ENCODE data around the gene RABGGTA. TPM values are rescaled to one million over a fixed set of nuclear protein-coding genes. Genes with fewer than 3 reads are reported as not detected.

Gene RABGGTA
- total and polyA plus RNA-seq, 10 of the 15 experiments (the other 5 are each of a cell fraction or from before 2014, with no cell fraction given), result 19.1 to 75.6 (median 46.9) TPM

DNA sequence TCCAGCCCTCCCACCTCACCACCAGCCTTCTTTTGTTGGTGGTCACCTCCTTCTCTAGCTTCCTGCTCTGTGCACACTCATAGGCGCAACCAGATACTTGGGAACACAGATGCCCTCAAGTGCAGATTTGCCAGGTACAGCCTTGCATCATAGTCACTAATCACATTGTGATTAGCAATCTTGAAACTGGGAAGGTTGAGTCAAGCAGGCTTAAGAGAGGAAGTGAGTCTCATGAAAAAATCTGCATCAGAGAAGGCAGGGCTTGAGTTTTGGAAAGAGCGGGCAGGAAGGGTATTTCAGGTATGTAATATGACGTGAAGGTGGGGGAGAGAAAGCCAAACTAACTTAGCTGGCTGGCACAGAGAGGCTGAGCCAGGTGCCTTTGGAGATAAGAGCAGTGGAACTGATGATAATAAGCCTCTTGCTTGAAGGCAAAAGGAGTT is 2.7 kb upstream of the RABGGTA start (continued):
- TF ChIP-seq E4F1 (IDR thresholded peaks at IDR 0.05; ENCODE audit: borderline replicate concordance, partially characterized antibody) (no peak), SREBF1 (IDR thresholded peaks at IDR 0.05; ENCODE audit: low read length) (no peak), PAX8 (IDR thresholded peaks at IDR 0.05) (no peak), ASH2L (IDR thresholded peaks at IDR 0.05; ENCODE audit: borderline replicate concordance, low read depth) (no peak), TAF1 (IDR thresholded peaks at IDR 0.05; ENCODE audit: borderline replicate concordance, low read depth, low read length) (no peak), ZNF622 (IDR thresholded peaks at IDR 0.05) (no peak), BRCA1 (IDR thresholded peaks at IDR 0.05; ENCODE audit: low read depth, low read length) (no peak), HDGF (IDR thresholded peaks at IDR 0.05) (no peak), CREB1 (IDR thresholded peaks at IDR 0.05; ENCODE audit: low read depth) (peak; percentile 79), ZBED1 (IDR thresholded peaks at IDR 0.05; ENCODE audit: borderline replicate concordance) (peak; percentile 68; the same call in 1 of the 2 replicates), KDM1A (IDR thresholded peaks at IDR 0.05; ENCODE audit: borderline replicate concordance) (no peak), HCFC1 (IDR thresholded peaks at IDR 0.05; ENCODE audit: low read length) (no peak), HDAC2 (IDR thresholded peaks at IDR 0.05) (no peak), WRNIP1 (IDR thresholded peaks at IDR 0.05; ENCODE audit: borderline replicate concordance, low read depth, low read length) (no peak), ZNF217 (IDR thresholded peaks at IDR 0.05) (no peak), STAT1 (conservative IDR thresholded peaks at IDR 0.05) (no peak), FOXK2 (IDR thresholded peaks at IDR 0.05) (no peak), LARP7 (IDR thresholded peaks at IDR 0.05) (no peak), TCF12 (IDR thresholded peaks at IDR 0.05; ENCODE audit: low read depth, low read length) (no peak), ESRRA (IDR thresholded peaks at IDR 0.05; ENCODE audit: low read length) (no peak), TBL1XR1 (IDR thresholded peaks at IDR 0.05; ENCODE audit: low read depth, low read length) (no peak), IRF4 (IDR thresholded peaks at IDR 0.05; ENCODE audit: low read depth, low read length) (peak; percentile 96), GABPA (IDR thresholded peaks at IDR 0.05; ENCODE audit: low read depth) (peak; percentile 50; the same call in 1 of the 2 replicates), FOXM1 (IDR thresholded peaks at IDR 0.05; ENCODE audit: low read depth, low read length) (peak; percentile 75; the same call in 1 of the 2 replicates), SMARCA5 (IDR thresholded peaks at IDR 0.05) (no peak)
- TF ChIP-seq, protein P1, sequence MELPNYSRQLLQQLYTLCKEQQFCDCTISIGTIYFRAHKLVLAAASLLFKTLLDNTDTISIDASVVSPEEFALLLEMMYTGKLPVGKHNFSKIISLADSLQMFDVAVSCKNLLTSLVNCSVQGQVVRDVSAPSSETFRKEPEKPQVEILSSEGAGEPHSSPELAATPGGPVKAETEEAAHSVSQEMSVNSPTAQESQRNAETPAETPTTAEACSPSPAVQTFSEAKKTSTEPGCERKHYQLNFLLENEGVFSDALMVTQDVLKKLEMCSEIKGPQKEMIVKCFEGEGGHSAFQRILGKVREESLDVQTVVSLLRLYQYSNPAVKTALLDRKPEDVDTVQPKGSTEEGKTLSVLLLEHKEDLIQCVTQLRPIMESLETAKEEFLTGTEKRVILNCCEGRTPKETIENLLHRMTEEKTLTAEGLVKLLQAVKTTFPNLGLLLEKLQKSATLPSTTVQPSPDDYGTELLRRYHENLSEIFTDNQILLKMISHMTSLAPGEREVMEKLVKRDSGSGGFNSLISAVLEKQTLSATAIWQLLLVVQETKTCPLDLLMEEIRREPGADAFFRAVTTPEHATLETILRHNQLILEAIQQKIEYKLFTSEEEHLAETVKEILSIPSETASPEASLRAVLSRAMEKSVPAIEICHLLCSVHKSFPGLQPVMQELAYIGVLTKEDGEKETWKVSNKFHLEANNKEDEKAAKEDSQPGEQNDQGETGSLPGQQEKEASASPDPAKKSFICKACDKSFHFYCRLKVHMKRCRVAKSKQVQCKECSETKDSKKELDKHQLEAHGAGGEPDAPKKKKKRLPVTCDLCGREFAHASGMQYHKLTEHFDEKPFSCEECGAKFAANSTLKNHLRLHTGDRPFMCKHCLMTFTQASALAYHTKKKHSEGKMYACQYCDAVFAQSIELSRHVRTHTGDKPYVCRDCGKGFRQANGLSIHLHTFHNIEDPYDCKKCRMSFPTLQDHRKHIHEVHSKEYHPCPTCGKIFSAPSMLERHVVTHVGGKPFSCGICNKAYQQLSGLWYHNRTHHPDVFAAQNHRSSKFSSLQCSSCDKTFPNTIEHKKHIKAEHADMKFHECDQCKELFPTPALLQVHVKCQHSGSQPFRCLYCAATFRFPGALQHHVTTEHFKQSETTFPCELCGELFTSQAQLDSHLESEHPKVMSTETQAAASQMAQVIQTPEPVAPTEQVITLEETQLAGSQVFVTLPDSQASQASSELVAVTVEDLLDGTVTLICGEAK (IDR thresholded peaks at IDR 0.05; ENCODE audit: borderline replicate concordance), result no peak
- TF ChIP-seq, protein P2, sequence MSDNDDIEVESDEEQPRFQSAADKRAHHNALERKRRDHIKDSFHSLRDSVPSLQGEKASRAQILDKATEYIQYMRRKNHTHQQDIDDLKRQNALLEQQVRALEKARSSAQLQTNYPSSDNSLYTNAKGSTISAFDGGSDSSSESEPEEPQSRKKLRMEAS (IDR thresholded peaks at IDR 0.05; ENCODE audit: low read depth, low read length), result no peak

All from GM12878 (cell line).